GM23338 (cell line): Measurements from ENCODE around the gene CIITA. TPM values are rescaled to one million over a fixed set of nuclear protein-coding genes. Genes with fewer than 3 reads are reported as not detected.

Experiments
- ATAC-seq: fragments of 200-7000 bp; cut with Tn5 transposase; 3 replicates; pipeline ENCODE4 v1.9.1; 2020
- DNase-seq: peaks from one replicate; pipeline ENCODE4 v3.0.0-alpha.2; 2015; ENCODE audit warnings: low spot score
- H2AFZ ChIP-seq: fragments of 200-600 bp; sonication (generic); 2 replicates; pipeline ENCODE4 v1.8.0; 2016; ENCODE audit warnings: antibody characterized with exemption, mild to moderate bottlenecking, moderate library complexity
- H3F3A ChIP-seq: fragments of 200-600 bp; sonication (generic); replicated peaks from 2 replicates; pipeline ENCODE4 v1.8.0; 2017; ENCODE audit warnings: antibody characterized with exemption, mixed run types, low read depth
- H3K27ac ChIP-seq: fragments of 200-600 bp; sonication (generic); 2 replicates; pipeline ENCODE4 v1.6.1; 2016; ENCODE audit warnings: low read depth
- H3K27me3 ChIP-seq: fragments of 200-600 bp; sonication (generic); 2 replicates; pipeline ENCODE4 v1.8.0; 2016; ENCODE audit warnings: mild to moderate bottlenecking, mixed run types, moderate library complexity; ENCODE audit not compliant: insufficient read depth
- H3K36me3 ChIP-seq: fragments of 200-600 bp; sonication (generic); 2 replicates; pipeline ENCODE4 v1.8.0; 2016; ENCODE audit warnings: mild to moderate bottlenecking; ENCODE audit not compliant: insufficient read depth
- H3K4me1 ChIP-seq: fragments of 200-600 bp; sonication (generic); 2 replicates; pipeline ENCODE4 v1.8.0; 2016; ENCODE audit warnings: mild to moderate bottlenecking, moderate library complexity; ENCODE audit not compliant: insufficient read depth
- H3K4me2 ChIP-seq: fragments of 200-600 bp; sonication (generic); 2 replicates; pipeline ENCODE4 v1.7.1; 2017; ENCODE audit warnings: mixed run types
- H3K4me3 ChIP-seq: fragments of 200-600 bp; sonication (generic); 2 replicates; pipeline ENCODE4 v1.6.1; 2016; ENCODE audit warnings: mixed run types
- H3K79me2 ChIP-seq: fragments of 200-600 bp; sonication (generic); replicated peaks from 2 replicates; pipeline ENCODE4 v1.8.0; 2017; ENCODE audit warnings: mild to moderate bottlenecking; ENCODE audit not compliant: insufficient read depth
- H3K9me2 ChIP-seq: fragments of 200-600 bp; sonication (generic); 2 replicates; pipeline ENCODE4 v1.8.0; 2017; ENCODE audit not compliant: insufficient read depth
- H4K20me1 ChIP-seq: fragments of 200-600 bp; sonication (generic); replicated peaks from 2 replicates; pipeline ENCODE4 v1.8.0; 2017; ENCODE audit warnings: mild to moderate bottlenecking; ENCODE audit not compliant: insufficient read depth
- H3K27ac Mint-ChIP-seq: 2 replicates; pipeline ENCODE4 v1.8.0; 2020; ENCODE audit warnings: inconsistent platforms, mild to moderate bottlenecking, moderate library complexity, mixed read lengths
- H3K27me3 Mint-ChIP-seq: 3 replicates; pipeline ENCODE4 v1.8.0; 2022; ENCODE audit warnings: low read depth, mild to moderate bottlenecking, moderate library complexity, mixed read lengths, inconsistent platforms; ENCODE audit not compliant: insufficient read depth, poor library complexity
- H3K36me3 Mint-ChIP-seq: 3 replicates; pipeline ENCODE4 v1.8.0; 2021; ENCODE audit warnings: low read depth, mild to moderate bottlenecking, inconsistent platforms, moderate library complexity, mixed read lengths
- H3K4me1 Mint-ChIP-seq: 3 replicates; pipeline ENCODE4 v1.8.0; 2020; ENCODE audit warnings: mild to moderate bottlenecking, inconsistent platforms, mixed read lengths
- H3K4me3 Mint-ChIP-seq: 3 replicates; pipeline ENCODE4 v1.8.0; 2021; ENCODE audit warnings: moderate library complexity, mild to moderate bottlenecking, inconsistent platforms, mixed read lengths
- H3K9me3 Mint-ChIP-seq: 3 replicates; pipeline ENCODE4 v1.8.0; 2020; ENCODE audit warnings: moderate library complexity, mild to moderate bottlenecking, inconsistent platforms, mixed read lengths
- CREB1 ChIP-seq: fragments of 250-450 bp; sonication (Bioruptor Pico); IDR thresholded peaks from 2 replicates; pipeline ENCODE4 v1.5.0; 2020; ENCODE audit warnings: low read depth, mild to moderate bottlenecking, moderate library complexity
- EZH2 ChIP-seq: fragments of 200-600 bp; sonication (generic); IDR thresholded peaks from one replicate; pipeline ENCODE4 v1.8.0; 2017; ENCODE audit warnings: antibody characterized with exemption, mild to moderate bottlenecking, low read depth; ENCODE audit not compliant: unreplicated experiment
- EZH2phosphoT487 ChIP-seq: fragments of 200-600 bp; sonication (generic); IDR thresholded peaks from one replicate; pipeline ENCODE4 v1.8.1; 2018; ENCODE audit warnings: antibody characterized with exemption; ENCODE audit not compliant: unreplicated experiment
- JUNB ChIP-seq: IDR thresholded peaks from one replicate; pipeline ENCODE4 v1.6.1; 2016; ENCODE audit warnings: antibody characterized with exemption; ENCODE audit not compliant: unreplicated experiment
- NANOG ChIP-seq: IDR thresholded peaks from 2 replicates; pipeline ENCODE4 v1.6.1; 2016; ENCODE audit warnings: antibody characterized with exemption, borderline replicate concordance
- POLR2AphosphoS5 ChIP-seq: IDR thresholded peaks from 2 replicates; pipeline ENCODE4 v1.6.1; 2016; ENCODE audit warnings: antibody characterized with exemption, low read depth
- STAT1 ChIP-seq: IDR thresholded peaks from one replicate; pipeline ENCODE4 v1.6.1; 2016; ENCODE audit warnings: antibody characterized with exemption; ENCODE audit not compliant: unreplicated experiment
- ZNF114 ChIP-seq: fragments of 250-450 bp; sonication (Bioruptor Pico); IDR thresholded peaks from 2 replicates; pipeline ENCODE4 v1.5.0; 2020; ENCODE audit warnings: mild to moderate bottlenecking, moderate library complexity
- ZNF331 ChIP-seq: fragments of 250-450 bp; sonication (Bioruptor Pico); IDR thresholded peaks from 2 replicates; pipeline ENCODE4 v1.5.0; 2020; ENCODE audit warnings: low read depth, mild to moderate bottlenecking, moderate library complexity
- polyA plus RNA-seq: library from polyadenylated mRNA; unstranded; fragments of >200 nt; fragmentation: Nextera tagmentation; extraction: Ambion mirVana; gene quantifications from 2 replicates; pipeline ENCODE4 v1.2.1, GENCODE V29; 2016
- total RNA-seq: library from RNA; depleted of rRNA; stranded (reverse); fragments of >200 nt; shearing (Covaris generic); gene quantifications from 2 replicates; pipeline ENCODE4 v1.2.3, GENCODE V29; 2014
- TF ChIP-seq, protein P1 (sequence below): IDR thresholded peaks from 2 replicates; pipeline ENCODE4 v1.6.1; 2016; ENCODE audit warnings: antibody characterized with exemption
- TF ChIP-seq, protein P2 (sequence below), 2 experiments: fragments of 200-600 bp in 1 of 2; sonication (generic) in 1 of 2; conservative IDR thresholded peaks; 2 replicates each; pipeline versions ENCODE4 v1.5.1 to v1.6.1; 2016 to 2017; ENCODE audit warnings: antibody characterized with exemption in 2 of 2, low read depth in 2 of 2, mild to moderate bottlenecking in 2 of 2, moderate library complexity in 1 of 2
- TF ChIP-seq, protein P3 (sequence below): fragments of 250-450 bp; sonication (Bioruptor Pico); IDR thresholded peaks from 2 replicates; pipeline ENCODE4 v1.5.0; 2020; ENCODE audit warnings: mild to moderate bottlenecking, moderate library complexity

CIITA gene
- total and polyA plus RNA-seq, 2 experiments from 2014 or later = 0.10 to 0.57 TPM

DNA sequence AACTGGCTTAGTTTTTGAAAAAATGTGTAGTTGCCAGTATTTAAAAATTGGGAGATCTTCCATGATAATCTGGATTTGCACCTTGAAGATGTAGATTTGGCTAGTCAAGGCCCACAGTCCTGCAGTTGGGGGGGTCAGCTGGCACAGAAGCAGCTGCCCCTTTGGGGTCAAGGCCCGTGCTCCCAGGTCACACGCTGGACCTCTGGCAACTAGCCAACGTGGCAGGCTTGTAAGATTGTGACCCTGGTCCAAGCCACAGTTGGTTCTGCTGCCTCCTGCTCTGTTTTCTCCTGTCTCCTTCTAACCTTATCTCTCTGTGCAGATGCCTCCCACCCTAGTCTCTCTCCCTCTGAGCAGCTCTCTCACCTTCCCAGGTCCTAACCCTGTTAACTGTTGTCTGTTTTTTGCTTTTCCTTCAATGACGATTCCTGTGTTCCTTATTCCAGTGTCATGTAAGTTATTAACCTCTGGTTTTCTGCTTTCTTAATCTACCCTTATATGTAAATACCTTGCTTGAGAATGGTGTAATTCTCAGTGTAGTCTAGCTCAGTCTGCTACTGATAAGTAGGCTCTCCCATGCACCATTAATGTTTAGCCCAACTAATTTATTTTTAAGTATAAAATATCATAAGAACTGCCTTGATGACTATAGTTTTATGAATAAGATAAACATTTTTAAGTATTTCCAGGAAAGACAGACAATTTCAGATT is 95.3 kb downstream of the CIITA start:
- Mint-ChIP-seq H3K4me3 (no peak overlapping the region), H3K27me3 (peaks cover 3% of the 10 kb centered on the region), H3K27ac (no peak overlapping the region), H3K4me1 (peaks cover 3% of the 10 kb centered on the region; the same call in 1 of the 3 replicates), H3K36me3 (no peaks in the 10 kb centered on the region; the same call in 2 of the 3 replicates), H3K9me3 (no peaks in the 10 kb centered on the region)
- Histone ChIP-seq H3K4me1 (no peaks in the 10 kb centered on the region), H4K20me1 (no peaks in the 10 kb centered on the region), H3K4me2 (no peak overlapping the region), H3K27me3 (no peaks in the 10 kb centered on the region), H3K27ac (no peak overlapping the region), H2AFZ (no peak overlapping the region), H3K9me2 (no peaks in the 10 kb centered on the region), H3K4me3 (no peak overlapping the region), H3K36me3 (peaks cover 3% of the 10 kb centered on the region; the same call in 1 of the 2 replicates), H3F3A (no peaks in the 10 kb centered on the region), H3K79me2 (no peaks in the 10 kb centered on the region)
- ATAC-seq = no peak
- no peak for DNase-seq
- no peak for TF ChIP-seq NANOG
- TF ChIP-seq, protein P1, sequence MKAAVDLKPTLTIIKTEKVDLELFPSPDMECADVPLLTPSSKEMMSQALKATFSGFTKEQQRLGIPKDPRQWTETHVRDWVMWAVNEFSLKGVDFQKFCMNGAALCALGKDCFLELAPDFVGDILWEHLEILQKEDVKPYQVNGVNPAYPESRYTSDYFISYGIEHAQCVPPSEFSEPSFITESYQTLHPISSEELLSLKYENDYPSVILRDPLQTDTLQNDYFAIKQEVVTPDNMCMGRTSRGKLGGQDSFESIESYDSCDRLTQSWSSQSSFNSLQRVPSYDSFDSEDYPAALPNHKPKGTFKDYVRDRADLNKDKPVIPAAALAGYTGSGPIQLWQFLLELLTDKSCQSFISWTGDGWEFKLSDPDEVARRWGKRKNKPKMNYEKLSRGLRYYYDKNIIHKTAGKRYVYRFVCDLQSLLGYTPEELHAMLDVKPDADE = no peak
- TF ChIP-seq, protein P2, sequence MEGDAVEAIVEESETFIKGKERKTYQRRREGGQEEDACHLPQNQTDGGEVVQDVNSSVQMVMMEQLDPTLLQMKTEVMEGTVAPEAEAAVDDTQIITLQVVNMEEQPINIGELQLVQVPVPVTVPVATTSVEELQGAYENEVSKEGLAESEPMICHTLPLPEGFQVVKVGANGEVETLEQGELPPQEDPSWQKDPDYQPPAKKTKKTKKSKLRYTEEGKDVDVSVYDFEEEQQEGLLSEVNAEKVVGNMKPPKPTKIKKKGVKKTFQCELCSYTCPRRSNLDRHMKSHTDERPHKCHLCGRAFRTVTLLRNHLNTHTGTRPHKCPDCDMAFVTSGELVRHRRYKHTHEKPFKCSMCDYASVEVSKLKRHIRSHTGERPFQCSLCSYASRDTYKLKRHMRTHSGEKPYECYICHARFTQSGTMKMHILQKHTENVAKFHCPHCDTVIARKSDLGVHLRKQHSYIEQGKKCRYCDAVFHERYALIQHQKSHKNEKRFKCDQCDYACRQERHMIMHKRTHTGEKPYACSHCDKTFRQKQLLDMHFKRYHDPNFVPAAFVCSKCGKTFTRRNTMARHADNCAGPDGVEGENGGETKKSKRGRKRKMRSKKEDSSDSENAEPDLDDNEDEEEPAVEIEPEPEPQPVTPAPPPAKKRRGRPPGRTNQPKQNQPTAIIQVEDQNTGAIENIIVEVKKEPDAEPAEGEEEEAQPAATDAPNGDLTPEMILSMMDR (conservative IDR thresholded peaks at IDR 0.05; ENCODE audit: low read depth in 2 of 2) = no peak
- no peak for TF ChIP-seq CREB1 (CRISPR knock-in tag)
- no peak for TF ChIP-seq STAT1
- TF ChIP-seq EZH2 = no peak
- TF ChIP-seq, protein P3, sequence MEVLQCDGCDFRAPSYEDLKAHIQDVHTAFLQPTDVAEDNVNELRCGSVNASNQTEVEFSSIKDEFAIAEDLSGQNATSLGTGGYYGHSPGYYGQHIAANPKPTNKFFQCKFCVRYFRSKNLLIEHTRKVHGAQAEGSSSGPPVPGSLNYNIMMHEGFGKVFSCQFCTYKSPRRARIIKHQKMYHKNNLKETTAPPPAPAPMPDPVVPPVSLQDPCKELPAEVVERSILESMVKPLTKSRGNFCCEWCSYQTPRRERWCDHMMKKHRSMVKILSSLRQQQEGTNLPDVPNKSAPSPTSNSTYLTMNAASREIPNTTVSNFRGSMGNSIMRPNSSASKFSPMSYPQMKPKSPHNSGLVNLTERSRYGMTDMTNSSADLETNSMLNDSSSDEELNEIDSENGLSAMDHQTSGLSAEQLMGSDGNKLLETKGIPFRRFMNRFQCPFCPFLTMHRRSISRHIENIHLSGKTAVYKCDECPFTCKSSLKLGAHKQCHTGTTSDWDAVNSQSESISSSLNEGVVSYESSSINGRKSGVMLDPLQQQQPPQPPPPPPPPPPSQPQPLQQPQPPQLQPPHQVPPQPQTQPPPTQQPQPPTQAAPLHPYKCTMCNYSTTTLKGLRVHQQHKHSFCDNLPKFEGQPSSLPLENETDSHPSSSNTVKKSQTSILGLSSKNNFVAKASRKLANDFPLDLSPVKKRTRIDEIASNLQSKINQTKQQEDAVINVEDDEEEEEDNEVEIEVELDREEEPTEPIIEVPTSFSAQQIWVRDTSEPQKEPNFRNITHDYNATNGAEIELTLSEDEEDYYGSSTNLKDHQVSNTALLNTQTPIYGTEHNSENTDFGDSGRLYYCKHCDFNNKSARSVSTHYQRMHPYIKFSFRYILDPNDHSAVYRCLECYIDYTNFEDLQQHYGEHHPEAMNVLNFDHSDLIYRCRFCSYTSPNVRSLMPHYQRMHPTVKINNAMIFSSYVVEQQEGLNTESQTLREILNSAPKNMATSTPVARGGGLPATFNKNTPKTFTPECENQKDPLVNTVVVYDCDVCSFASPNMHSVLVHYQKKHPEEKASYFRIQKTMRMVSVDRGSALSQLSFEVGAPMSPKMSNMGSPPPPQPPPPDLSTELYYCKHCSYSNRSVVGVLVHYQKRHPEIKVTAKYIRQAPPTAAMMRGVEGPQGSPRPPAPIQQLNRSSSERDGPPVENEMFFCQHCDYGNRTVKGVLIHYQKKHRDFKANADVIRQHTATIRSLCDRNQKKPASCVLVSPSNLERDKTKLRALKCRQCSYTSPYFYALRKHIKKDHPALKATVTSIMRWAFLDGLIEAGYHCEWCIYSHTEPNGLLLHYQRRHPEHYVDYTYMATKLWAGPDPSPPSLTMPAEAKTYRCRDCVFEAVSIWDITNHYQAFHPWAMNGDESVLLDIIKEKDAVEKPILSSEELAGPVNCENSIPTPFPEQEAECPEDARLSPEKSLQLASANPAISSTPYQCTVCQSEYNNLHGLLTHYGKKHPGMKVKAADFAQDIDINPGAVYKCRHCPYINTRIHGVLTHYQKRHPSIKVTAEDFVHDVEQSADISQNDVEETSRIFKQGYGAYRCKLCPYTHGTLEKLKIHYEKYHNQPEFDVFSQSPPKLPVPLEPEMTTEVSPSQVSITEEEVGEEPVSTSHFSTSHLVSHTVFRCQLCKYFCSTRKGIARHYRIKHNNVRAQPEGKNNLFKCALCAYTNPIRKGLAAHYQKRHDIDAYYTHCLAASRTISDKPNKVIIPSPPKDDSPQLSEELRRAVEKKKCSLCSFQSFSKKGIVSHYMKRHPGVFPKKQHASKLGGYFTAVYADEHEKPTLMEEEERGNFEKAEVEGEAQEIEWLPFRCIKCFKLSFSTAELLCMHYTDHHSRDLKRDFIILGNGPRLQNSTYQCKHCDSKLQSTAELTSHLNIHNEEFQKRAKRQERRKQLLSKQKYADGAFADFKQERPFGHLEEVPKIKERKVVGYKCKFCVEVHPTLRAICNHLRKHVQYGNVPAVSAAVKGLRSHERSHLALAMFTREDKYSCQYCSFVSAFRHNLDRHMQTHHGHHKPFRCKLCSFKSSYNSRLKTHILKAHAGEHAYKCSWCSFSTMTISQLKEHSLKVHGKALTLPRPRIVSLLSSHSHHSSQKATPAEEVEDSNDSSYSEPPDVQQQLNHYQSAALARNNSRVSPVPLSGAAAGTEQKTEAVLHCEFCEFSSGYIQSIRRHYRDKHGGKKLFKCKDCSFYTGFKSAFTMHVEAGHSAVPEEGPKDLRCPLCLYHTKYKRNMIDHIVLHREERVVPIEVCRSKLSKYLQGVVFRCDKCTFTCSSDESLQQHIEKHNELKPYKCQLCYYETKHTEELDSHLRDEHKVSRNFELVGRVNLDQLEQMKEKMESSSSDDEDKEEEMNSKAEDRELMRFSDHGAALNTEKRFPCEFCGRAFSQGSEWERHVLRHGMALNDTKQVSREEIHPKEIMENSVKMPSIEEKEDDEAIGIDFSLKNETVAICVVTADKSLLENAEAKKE (CRISPR knock-in tag) = no peak
- TF ChIP-seq ZNF331 (CRISPR knock-in tag) = no peak
- TF ChIP-seq EZH2phosphoT487 = no peak
- TF ChIP-seq ZNF114 = no peak
- TF ChIP-seq POLR2AphosphoS5 = no peak
- TF ChIP-seq JUNB = no peak
